Glutamatergic neuron (in vitro differentiated cells): ENCODE measurements around the gene ALKBH7. TPM values are rescaled to one million over a fixed set of nuclear protein-coding genes. Genes with fewer than 3 reads are reported as not detected.
"Not testable (repeated sequence)": the region's sequence is repeated elsewhere in the genome, so short reads cannot be mapped to it uniquely, and the experiment has no call there.

Experiments used
- DNase-seq: peaks from one replicate; pipeline ENCODE4 v3.0.0; 2022
- H3K27ac Mint-ChIP-seq: one replicate; pipeline ENCODE4 v1.8.0; 2020; ENCODE audit warnings: mild to moderate bottlenecking, mixed read lengths, inconsistent platforms; ENCODE audit not compliant: unreplicated experiment
- H3K27me3 Mint-ChIP-seq: one replicate; pipeline ENCODE4 v1.8.0; 2020; ENCODE audit warnings: mild to moderate bottlenecking, moderate library complexity, mixed read lengths, inconsistent platforms; ENCODE audit not compliant: unreplicated experiment
- H3K36me3 Mint-ChIP-seq: one replicate; pipeline ENCODE4 v1.8.0; 2020; ENCODE audit warnings: mild to moderate bottlenecking, mixed read lengths, inconsistent platforms; ENCODE audit not compliant: unreplicated experiment
- H3K4me1 Mint-ChIP-seq: one replicate; pipeline ENCODE4 v1.8.0; 2020; ENCODE audit warnings: mild to moderate bottlenecking, low read depth, mixed read lengths, inconsistent platforms; ENCODE audit not compliant: unreplicated experiment
- H3K4me3 Mint-ChIP-seq: one replicate; pipeline ENCODE4 v1.8.0; 2020; ENCODE audit warnings: mild to moderate bottlenecking, mixed read lengths, inconsistent platforms; ENCODE audit not compliant: unreplicated experiment
- H3K9me3 Mint-ChIP-seq: one replicate; pipeline ENCODE4 v1.8.0; 2020; ENCODE audit warnings: mild to moderate bottlenecking, moderate library complexity, mixed read lengths, inconsistent platforms; ENCODE audit not compliant: unreplicated experiment
- total RNA-seq: library from RNA; stranded (reverse); fragmentation: NEBNext Ultra II Directional; extraction: Animal tissue kit (Norgen Biotek cat#: 25700); gene quantifications from one replicate; pipeline ENCODE4 v1.2.1, GENCODE V29; 2021; ENCODE audit not compliant: unreplicated experiment
- TF ChIP-seq, protein P1 (sequence below): fragments of 200-600 bp; sonication (generic); IDR thresholded peaks from one replicate; pipeline ENCODE4 v1.5.0; 2021; ENCODE audit not compliant: partially characterized antibody, unreplicated experiment

Gene ALKBH7
- total RNA-seq, 1 donor from 2014 or later = 66.8 TPM

- Mint-ChIP-seq H3K27ac (no peak overlapping the region), H3K4me3 (no peak overlapping the region), H3K9me3 (peaks cover 6% of the 10 kb centered on the region), H3K27me3 (no peaks in the 10 kb centered on the region), H3K36me3 (no peaks in the 10 kb centered on the region), H3K4me1 (peaks cover 9% of the 10 kb centered on the region)
- no peak for DNase-seq
- TF ChIP-seq, protein P1, sequence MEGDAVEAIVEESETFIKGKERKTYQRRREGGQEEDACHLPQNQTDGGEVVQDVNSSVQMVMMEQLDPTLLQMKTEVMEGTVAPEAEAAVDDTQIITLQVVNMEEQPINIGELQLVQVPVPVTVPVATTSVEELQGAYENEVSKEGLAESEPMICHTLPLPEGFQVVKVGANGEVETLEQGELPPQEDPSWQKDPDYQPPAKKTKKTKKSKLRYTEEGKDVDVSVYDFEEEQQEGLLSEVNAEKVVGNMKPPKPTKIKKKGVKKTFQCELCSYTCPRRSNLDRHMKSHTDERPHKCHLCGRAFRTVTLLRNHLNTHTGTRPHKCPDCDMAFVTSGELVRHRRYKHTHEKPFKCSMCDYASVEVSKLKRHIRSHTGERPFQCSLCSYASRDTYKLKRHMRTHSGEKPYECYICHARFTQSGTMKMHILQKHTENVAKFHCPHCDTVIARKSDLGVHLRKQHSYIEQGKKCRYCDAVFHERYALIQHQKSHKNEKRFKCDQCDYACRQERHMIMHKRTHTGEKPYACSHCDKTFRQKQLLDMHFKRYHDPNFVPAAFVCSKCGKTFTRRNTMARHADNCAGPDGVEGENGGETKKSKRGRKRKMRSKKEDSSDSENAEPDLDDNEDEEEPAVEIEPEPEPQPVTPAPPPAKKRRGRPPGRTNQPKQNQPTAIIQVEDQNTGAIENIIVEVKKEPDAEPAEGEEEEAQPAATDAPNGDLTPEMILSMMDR = no peak
These were observed 23.7 kb downstream of the ALKBH7 start for GRCh38 chr19:6396305-6396704.

DNA sequence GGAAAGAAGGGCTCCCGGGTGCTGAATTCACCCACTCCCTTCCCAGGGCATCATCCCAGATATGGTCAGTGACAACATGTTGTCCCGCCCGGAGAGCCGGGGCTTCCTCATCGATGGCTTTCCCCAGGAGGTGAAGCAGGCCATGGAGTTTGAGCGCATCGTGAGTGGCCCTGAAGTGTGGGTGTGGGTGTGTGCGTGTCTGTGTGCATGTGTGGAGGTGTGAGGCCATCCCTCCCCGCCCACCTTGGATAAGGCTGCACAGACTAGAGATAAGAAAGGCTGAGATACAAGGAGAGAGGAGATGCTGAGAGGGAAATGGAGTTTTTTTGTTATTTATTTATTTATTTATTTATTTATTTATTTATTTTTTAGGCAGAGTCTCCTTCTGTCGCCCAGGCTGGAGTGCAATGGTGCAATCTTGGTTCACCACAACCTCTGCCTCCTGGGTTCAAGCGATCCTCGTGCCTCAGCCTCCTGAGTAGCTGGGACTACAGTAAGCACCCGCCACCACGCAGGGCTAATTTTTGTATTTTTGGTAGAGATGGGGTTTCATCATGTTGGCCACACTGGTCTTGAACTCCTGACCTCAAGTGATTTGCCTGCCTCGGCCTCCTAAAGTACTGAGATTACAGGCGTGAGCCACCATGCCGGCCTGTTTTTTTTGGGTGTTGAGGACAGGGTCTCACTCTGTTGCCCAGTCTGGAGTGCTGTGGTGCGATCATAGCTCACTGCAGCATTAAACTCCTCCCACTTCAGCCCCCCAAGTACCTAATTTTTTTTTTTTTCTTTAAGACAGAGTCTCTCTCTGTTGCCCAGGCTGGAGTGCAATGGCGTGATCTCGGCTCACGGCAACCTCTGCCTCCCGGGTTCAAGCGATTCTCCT, 27.7 kb downstream of the ALKBH7 start:
- not testable (repeated sequence) for H3K4me3 Mint-ChIP-seq, H3K36me3 Mint-ChIP-seq, H3K9me3 Mint-ChIP-seq, DNase-seq, H3K4me1 Mint-ChIP-seq, H3K27ac Mint-ChIP-seq, H3K27me3 Mint-ChIP-seq

DNA sequence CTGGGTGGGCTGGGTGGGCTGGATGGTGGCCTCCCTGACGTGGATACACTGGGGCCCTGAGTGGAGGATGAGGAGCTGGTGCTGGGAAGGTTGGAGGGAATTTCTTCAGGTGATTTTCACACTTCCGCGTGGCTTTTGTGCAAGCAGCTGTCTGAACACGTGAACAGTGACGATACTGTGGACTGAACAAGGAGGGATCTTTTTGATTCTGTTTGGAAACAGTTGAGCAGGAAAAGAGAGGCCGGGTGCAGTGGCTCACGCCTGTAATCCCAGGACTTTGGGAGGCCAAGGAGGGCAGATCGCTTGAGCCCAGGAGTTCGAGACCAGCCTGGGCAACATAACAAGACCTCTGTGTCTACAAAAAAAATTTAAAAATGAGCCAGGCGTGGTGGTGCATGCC, 29.5 kb downstream of the ALKBH7 start:
- TF ChIP-seq, protein P1 = no peak
- peaks cover 2% of the 10 kb centered on the region for H3K27me3 Mint-ChIP-seq
- H3K4me3 Mint-ChIP-seq = no peak overlapping the region
- H3K36me3 Mint-ChIP-seq = no peaks in the 10 kb centered on the region
- H3K9me3 Mint-ChIP-seq = peaks cover 2% of the 10 kb centered on the region
- no peak for DNase-seq
- H3K27ac Mint-ChIP-seq = no peak overlapping the region
- no peaks in the 10 kb centered on the region for H3K4me1 Mint-ChIP-seq

GRCh38 chr19:6402837-6403608, 30.4 kb downstream of the ALKBH7 start:
- H3K9me3 Mint-ChIP-seq = peaks cover 2% of the 10 kb centered on the region
- peaks cover 2% of the 10 kb centered on the region for H3K27me3 Mint-ChIP-seq
- no peak for DNase-seq
- H3K36me3 Mint-ChIP-seq = no peaks in the 10 kb centered on the region
- H3K4me1 Mint-ChIP-seq = no peaks in the 10 kb centered on the region
- H3K4me3 Mint-ChIP-seq = no peak overlapping the region
- TF ChIP-seq, protein P1 = no peak
- no peak overlapping the region for H3K27ac Mint-ChIP-seq

GRCh38 chr19:6406401-6406800, 33.8 kb downstream of the ALKBH7 start:
- no peak overlapping the region for H3K4me3 Mint-ChIP-seq
- H3K27me3 Mint-ChIP-seq = peaks cover 2% of the 10 kb centered on the region
- no peak overlapping the region for H3K27ac Mint-ChIP-seq
- TF ChIP-seq, protein P1 = no peak
- H3K9me3 Mint-ChIP-seq = peaks cover 2% of the 10 kb centered on the region
- DNase-seq = no peak
- no peaks in the 10 kb centered on the region for H3K4me1 Mint-ChIP-seq
- H3K36me3 Mint-ChIP-seq = no peaks in the 10 kb centered on the region
